Adrenal gland (tissue), 5 donors: ENCODE results near the gene RPS10.

Experiments
- CTCF ChIP-seq, 6 experiments: fragments of 450-650 bp in 4 of 6; fragments of 200-600 bp in 2 of 6; sonication (generic) in 1 of 6; IDR thresholded peaks; 1 replicate in 5 of 6; 2 replicates in 1 of 6; pipeline versions ENCODE4 v1.5.1 to v1.8.0; 2016 to 2021; ENCODE audit warnings: antibody characterized with exemption in 6 of 6, mild to moderate bottlenecking in 2 of 6, moderate library complexity in 1 of 6
- POLR2A ChIP-seq, 2 donors: fragments of 450-650 bp; IDR thresholded peaks; one replicate each; pipeline ENCODE4 v1.6.1; 2017; ENCODE audit warnings: antibody characterized with exemption in 2 of 2, mild to moderate bottlenecking in 2 of 2, moderate library complexity in 1 of 2
- donor health status: DM: no; HTN: no; CAD: no.

- TF ChIP-seq CTCF (IDR thresholded peaks at IDR 0.05) (no peak), POLR2A (IDR thresholded peaks at IDR 0.05) (no peak)
Measured at GRCh38 chr6:34436803-34437643, 11.2 kb upstream of the RPS10 start.
